Retinal pigment epithelial cell (primary cell): ENCODE data around the gene CCDC28B.

Experiments
- DNase-seq: peaks from one replicate; pipeline ENCODE4 v3.0.0-alpha.2; 2010; ENCODE audit warnings: low read depth
- H3K4me3 ChIP-seq: 2 replicates; pipeline ENCODE4 v1.5.1; 2011; ENCODE audit warnings: mild to moderate bottlenecking, low read length, control low read depth, moderate library complexity
- CTCF ChIP-seq: conservative IDR thresholded peaks from 2 replicates; pipeline ENCODE4 v1.5.1; 2011; ENCODE audit warnings: low read depth, low read length, control low read depth, inconsistent platforms

CCDC28B gene

DNA sequence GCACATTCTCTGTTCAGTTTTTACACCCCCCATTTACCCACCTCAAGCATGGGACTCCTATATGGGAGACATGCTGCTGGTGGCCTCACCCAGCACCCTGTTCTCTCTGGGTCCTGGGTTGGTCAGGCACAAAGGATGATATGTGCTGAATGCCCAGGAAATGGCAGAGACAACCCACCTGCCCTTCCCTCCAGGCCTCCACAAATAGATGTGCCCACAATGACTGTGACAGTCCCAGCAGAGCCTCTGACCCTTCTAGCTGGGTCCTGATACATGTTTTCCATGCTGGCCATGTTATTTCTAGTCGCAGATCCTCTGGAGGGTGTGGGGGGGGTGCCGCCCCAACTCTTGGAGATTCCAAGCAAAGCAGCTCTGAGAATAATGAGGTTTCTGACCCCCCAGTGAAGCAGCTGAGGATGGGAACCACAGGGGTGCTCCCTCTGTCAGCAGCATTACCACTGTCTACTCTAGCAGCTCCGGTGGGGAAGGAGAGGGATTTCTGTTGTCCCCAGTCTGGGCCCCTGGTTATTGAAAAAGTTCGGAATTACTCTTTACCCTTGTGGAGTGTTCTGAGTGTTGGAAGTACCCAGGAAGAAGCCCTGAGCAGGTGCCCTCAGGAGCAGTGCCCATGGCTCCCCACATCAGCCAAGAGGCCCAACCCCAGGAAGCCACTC, 1.2 kb upstream of the CCDC28B start:
- TF ChIP-seq CTCF = no peak
- DNase-seq = no peak
- no peak overlapping the region for H3K4me3 ChIP-seq

DNA sequence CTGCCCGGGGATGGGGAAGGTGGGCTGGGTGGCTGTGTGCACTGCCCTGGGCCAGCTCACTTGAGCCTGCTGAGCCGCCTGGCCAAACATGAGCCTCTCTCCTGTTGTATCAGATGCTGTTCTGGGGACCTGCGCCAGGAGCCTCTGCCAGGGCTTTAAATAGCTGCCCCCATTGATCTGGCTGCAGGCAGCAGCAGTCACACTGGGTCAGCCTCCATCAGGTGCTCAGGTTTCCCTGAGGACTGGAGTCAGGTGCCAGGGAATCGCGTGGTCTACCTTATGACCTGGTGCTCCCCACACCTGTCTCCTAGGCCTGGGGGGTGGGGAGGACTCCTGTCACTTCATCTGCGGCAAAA, 700 bp upstream of the CCDC28B start:
- no peak for TF ChIP-seq CTCF

DNA sequence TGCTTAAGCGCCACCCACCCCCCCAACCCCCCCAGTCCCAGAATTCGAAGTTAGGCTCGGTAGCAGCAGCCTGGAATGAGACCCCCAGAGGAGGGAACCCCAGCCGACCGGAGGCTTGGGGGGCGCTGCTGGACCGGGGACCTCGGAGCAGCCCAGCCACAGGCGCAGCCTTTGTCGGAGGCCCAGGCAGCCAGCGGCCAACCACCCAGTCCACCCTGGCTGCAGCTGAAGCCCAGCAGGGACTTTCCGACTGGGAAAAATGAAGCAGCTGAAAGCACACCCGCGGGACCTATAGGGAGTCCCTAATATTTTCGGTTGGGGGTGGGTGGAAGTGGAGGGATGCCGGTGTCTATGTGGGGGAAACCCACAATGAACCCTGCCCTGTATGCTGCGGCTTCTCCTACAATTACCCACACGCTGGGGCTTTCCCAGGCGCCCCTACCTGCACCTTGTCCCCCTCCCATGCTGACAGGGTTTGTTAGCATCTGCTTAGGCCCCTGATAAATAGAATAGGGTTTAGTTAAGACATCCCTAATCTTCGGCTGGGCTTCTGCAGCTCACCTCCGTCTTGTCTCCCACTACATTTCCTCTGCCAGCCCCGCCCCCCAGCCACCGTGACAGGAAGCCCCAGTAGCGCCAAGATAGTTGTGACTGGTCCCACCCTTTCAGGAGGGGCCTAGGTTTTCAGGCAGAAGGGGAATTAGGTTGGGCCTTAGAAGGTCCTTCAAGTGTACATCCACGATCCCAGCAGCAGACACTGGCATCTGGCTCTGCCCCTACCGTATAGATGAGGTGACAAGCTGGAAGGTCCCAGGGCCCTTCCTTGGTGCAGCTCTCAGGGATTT, 838 bp downstream of the CCDC28B start:
- TF ChIP-seq CTCF = peak; percentile 18
- DNase-seq = no peak
- H3K4me3 ChIP-seq = peak overlapping the region; percentile 73

More for the DNA sequence above, 700 bp upstream of the CCDC28B start:
- H3K4me3 ChIP-seq = peak overlapping the region; percentile 73
- DNase-seq = no peak

- H3K4me3 ChIP-seq = peak overlapping the region; percentile 79
- DNase-seq = no peak
- TF ChIP-seq CTCF = no peak
Measured at GRCh38 chr1:32204943-32205361, 4.6 kb downstream of the CCDC28B start.

DNA sequence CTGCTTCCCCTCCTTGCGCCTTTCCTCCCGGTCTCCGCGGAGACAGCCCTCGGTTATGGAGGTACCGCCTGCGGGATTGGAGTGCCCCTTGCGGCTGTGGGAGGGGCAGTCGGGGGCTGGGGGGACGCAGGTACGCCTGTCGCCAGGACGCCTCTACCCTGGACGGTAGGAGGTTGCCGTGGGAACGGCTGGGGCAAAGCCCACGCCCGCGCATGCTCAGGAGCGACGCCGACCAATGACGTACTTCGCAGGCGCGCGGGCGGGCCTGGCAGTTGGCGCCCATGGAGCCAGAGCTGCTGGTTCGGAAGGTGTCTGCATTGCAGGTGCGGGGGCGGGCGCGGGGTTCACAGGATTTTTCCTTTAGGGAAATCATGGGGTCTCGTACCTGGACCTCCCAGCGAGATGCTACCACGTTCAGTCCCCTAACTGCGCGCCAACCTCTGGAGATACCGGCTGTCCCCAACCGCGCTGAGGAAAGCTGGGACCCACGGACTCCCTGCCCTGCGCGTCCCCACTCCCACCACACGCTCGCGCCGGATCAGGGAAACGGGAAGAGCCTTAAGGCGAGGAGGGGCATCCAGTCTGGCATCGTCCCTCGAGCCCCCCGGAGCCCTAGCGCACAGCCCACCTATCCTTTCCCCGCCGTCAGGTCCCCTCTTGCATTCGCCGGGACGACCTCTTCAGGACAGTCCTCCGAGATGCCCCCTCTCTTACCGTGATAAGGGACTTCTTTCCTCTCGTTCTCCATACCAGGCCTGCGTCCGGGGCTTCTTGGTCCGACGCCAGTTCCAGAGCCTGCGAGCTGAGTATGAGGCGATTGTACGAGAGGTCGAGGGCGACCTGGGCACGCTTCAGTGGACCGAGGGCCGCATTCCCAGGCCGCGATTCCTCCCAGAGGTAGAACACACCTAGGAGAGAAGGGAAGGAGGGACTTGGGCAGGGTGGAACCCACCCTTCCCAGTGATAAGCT, 5.3 kb downstream of the CCDC28B start, which contains the start of gene IQCC:
IQCC (plus strand) TSS at position 271 of the 970 bp plus-strand sequence; CDS start at position 282, 11 bp downstream.
- DNase-seq = no peak
- TF ChIP-seq CTCF = peak; percentile 20
- H3K4me3 ChIP-seq = peak within 1 kb of the TSS; percentile 79

GRCh38 chr1:32208469-32208868, 8.1 kb downstream of the CCDC28B start:
- TF ChIP-seq CTCF = no peak
- no peak overlapping the region for H3K4me3 ChIP-seq
- no peak for DNase-seq
